D721Med (cell line): ENCODE data around the gene BIN1.
A peak's percentile ranks its signal among the peaks of the same experiment; 100 is the strongest.

Experiments
- DNase-seq: peaks from one replicate; pipeline ENCODE4 v3.0.0; 2011; ENCODE audit warnings: low spot score; ENCODE audit not compliant: insufficient read length
- FAIRE-seq: peaks from 2 replicates; lab custom pipeline; 2011; peaks lifted over from hg19 to GRCh38; lab: Jason Lieb, UNC
- TF ChIP-seq, protein P1 (sequence below): IDR thresholded peaks from 2 replicates; pipeline ENCODE4 v1.5.1; 2012; ENCODE audit warnings: mild to moderate bottlenecking, control low read depth; ENCODE audit not compliant: insufficient read depth; ENCODE audit errors: missing control alignments

The BIN1 gene

DNA sequence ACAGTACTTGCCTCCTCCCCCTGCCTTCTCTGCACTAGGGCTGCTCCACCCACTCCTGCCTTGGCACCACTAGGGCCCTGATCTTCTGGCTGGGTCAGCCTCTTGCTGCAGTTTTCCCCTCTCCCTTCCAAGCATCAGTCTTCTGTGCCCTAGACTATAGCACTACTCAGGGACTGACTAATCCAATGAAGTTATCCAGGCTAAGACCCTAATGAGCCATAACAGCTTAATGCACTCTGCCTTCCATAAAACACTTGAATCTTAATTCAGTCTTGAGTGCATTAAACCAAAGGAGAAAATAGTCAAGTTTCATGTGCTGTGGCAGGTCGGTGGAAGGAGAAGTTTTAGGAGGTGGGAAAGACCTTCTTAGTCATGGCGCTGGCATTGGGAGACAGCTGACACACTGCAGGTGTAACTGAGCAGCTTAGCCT lies 95.7 kb downstream of the BIN1 start:
- DNase-seq (peak; percentile 38), FAIRE-seq (peak; percentile 92)
- TF ChIP-seq, protein P1, sequence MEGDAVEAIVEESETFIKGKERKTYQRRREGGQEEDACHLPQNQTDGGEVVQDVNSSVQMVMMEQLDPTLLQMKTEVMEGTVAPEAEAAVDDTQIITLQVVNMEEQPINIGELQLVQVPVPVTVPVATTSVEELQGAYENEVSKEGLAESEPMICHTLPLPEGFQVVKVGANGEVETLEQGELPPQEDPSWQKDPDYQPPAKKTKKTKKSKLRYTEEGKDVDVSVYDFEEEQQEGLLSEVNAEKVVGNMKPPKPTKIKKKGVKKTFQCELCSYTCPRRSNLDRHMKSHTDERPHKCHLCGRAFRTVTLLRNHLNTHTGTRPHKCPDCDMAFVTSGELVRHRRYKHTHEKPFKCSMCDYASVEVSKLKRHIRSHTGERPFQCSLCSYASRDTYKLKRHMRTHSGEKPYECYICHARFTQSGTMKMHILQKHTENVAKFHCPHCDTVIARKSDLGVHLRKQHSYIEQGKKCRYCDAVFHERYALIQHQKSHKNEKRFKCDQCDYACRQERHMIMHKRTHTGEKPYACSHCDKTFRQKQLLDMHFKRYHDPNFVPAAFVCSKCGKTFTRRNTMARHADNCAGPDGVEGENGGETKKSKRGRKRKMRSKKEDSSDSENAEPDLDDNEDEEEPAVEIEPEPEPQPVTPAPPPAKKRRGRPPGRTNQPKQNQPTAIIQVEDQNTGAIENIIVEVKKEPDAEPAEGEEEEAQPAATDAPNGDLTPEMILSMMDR, result no peak

DNA sequence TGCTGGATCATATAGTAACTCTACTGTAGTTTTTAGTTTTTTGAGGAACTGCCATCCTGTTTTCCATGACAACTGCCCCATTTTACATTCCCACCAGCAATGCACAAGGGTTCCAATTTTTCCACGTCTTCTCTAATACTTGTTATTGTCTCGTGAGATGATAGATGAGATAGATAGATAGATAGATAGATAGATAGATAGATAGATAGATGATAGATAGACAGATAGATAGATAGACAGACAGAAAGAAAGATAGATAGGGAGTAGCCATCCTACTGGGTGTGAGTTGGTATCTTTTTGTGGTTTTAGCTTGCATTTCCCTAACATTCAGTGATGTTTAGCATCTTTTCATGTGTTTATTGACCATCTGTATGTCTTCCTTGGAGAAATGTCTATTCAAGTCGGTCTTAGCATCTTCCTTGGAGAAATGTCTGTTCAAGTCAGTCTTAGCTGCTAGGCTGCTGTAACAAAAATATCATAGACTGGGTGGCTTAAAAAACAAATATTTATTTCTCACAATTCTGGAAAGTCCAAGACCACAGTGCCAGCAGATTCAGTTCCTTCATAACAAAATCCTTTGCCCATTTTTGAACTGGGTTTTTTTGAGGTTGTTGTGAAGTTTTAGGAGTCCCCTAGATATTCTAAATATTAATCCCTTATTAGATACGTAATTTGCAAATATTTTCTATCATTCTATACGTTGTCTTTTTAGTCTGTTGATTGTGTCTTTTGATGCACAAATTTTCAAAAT lies 98.5 kb downstream of the BIN1 start:
- DNase-seq, result no peak
- FAIRE-seq, result no peak
- TF ChIP-seq, protein P1, result no peak

DNA sequence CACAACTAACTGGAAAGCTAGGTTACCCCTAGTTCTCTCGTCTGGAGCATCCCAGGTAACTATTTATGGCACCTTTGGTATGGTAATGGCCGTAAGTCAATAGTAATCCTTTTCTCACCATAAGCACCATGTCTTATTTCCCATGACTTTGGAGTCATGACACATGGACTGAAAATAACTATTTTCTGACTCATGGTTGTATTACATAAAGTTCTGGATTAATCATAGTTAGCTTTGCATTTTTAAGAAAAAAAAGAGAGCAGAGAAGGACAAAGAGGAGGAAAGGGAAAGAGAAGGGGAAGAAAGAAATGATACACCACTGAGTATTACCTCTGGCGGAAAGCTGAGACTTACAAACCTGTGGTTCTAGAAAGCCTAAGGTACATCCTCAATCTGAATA lies 99.3 kb downstream of the BIN1 start:
- DNase-seq, result no peak
- TF ChIP-seq, protein P1, result no peak
- no peak for FAIRE-seq

DNA sequence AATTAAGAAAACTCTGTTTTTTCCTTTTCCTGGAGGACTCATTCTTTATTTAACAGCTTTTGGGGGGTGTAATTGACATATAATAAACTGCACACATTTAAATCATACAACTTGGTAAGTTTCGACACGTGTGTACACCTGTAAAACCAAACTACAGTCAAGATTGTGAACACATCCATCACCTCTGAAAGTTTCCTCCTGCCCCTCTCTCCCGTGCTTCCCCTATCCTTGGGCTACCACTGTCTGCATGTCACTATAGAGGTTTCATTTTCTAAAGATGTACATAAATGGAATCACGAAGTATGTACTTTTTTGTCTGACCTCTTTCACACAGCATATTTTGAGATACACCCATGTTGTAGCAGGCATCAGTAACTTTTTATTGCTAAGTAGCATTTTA lies 100.0 kb downstream of the BIN1 start:
- DNase-seq (no peak), FAIRE-seq (no peak)
- TF ChIP-seq, protein P1, result no peak

DNA sequence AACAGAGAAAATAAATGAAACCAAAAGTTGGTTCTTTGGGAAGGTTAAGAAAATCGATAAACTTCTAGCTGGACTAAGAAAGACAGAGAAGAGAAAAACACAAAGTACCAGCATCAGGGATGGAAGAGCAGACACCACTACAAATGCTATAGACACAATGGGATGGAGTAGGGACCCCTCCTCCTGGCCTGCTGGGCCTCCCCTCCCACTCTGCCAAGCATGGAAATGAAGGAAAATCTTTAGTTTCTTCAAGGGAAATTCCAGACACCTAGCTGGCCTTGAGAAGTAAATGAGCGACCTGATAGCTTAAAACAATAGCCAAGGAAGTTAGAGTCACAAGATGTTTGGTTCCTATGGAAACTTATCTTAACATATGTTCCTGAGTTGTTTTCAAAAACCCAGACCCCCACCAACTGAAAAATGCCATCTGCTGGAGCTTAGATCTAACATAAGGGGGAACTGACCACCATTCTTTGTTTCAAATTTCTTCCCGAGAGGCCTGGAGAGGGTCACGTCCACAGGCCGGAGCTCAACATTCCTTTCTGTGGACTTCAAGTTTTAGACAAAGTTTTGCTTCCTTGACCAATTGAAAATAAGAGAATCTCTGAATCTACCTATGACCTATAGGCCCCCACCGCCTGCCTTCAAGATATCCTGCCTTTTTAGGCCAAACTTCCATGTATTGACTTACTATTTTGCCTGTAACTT lies 101.9 kb downstream of the BIN1 start:
- DNase-seq (no peak), FAIRE-seq (no peak)
- TF ChIP-seq, protein P1, result no peak

DNA sequence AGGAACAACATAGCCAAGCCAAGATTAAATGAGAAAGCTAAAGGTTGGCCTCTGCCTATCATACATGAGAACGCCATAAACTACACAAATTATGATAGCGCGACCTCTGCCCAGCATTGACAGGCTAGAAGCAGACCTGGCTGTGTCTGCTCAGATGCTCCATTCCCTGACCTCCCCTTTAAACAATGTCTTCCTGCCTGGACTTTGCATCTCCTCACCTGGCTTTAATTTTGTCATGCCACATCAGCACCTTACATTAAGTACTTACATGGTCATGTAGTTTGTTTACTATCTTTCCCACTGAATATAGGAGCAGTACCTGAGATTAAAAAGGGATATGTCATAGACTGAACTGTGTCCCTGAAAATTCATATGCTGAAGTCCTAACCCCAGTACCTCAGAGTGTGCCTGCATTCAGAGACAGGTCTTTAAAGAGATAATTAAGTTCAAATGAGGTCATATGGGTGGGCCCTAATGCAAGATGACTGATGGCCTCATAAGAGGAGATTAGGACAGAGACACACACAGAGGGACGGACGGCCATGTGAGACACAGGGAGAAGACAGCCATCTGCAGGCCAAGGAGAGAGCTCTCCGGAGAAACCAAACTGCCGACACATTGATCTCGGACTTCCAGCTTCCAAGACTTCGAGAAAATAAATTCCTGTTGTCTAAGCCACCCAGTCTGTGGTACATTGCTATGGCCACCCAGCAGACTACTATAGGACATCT lies 103.7 kb downstream of the BIN1 start:
- TF ChIP-seq, protein P1, result no peak
- DNase-seq (no peak), FAIRE-seq (peak; percentile 6)
